T-helper 1 cell treated with Interleukin-12 subunit alpha and Interleukin-12 subunit beta and Interleukin-4 antibody, amounts not matched to agents 30 μg/mL and 1 μg/mL, for 36 hours (primary cell): ENCODE measurements around the gene PLEKHA8.

ENCODE experiments used
- H3K27ac Mint-ChIP-seq: one replicate; pipeline ENCODE4 v1.8.0; 2021; ENCODE audit warnings: mild to moderate bottlenecking, mixed read lengths
- H3K27me3 Mint-ChIP-seq: one replicate; pipeline ENCODE4 v1.8.0; 2021; ENCODE audit warnings: low read depth, mixed read lengths
- H3K36me3 Mint-ChIP-seq: one replicate; pipeline ENCODE4 v1.8.0; 2021; ENCODE audit warnings: low read depth, mixed read lengths
- H3K4me1 Mint-ChIP-seq: one replicate; pipeline ENCODE4 v1.8.0; 2021; ENCODE audit warnings: low read depth, mixed read lengths
- H3K4me3 Mint-ChIP-seq: one replicate; pipeline ENCODE4 v1.8.0; 2021; ENCODE audit warnings: mild to moderate bottlenecking, moderate library complexity, mixed read lengths
- H3K9me3 Mint-ChIP-seq: one replicate; pipeline ENCODE4 v1.8.0; 2021; ENCODE audit warnings: mixed read lengths

PLEKHA8 gene

DNA sequence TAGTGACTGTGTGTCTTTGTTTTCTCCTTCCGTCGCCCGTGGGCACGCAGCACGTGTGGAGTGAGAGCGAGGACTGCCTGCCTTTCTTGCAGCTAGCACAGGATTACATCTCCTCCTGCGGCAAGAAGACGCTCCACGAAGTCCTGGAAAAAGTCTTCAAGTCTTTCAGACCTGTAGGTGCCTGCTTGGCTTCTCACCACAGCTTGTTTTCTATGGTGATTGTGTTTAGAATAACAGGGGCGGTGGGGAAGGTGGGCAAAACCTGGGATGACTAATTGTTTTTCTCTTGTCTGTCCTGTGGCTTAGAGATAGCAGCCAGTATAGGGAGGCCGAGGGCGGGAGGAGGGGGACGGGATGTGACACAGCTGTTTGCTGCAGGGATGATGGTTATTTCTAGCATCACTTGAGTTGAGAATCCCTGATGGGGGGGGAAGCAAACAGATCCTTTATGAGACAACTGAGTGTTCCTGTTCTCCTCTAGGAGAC is 118.0 kb downstream of the PLEKHA8 start:
- Mint-ChIP-seq H3K4me3 (no peak overlapping the region), H3K27me3 (no peaks in the 10 kb centered on the region), H3K27ac (no peak overlapping the region), H3K9me3 (no peaks in the 10 kb centered on the region), H3K36me3 (no peaks in the 10 kb centered on the region), H3K4me1 (peaks cover 6% of the 10 kb centered on the region)

GRCh38 chr7:30147223-30147622 is 119.0 kb downstream of the PLEKHA8 start:
- no peaks in the 10 kb centered on the region for H3K9me3 Mint-ChIP-seq
- no peaks in the 10 kb centered on the region for H3K36me3 Mint-ChIP-seq
- no peak overlapping the region for H3K4me3 Mint-ChIP-seq
- H3K4me1 Mint-ChIP-seq, result peaks cover 6% of the 10 kb centered on the region
- no peak overlapping the region for H3K27ac Mint-ChIP-seq
- no peaks in the 10 kb centered on the region for H3K27me3 Mint-ChIP-seq

GRCh38 chr7:30147785-30148184 is 119.6 kb downstream of the PLEKHA8 start:
- Mint-ChIP-seq H3K27me3 (no peaks in the 10 kb centered on the region), H3K9me3 (no peaks in the 10 kb centered on the region), H3K36me3 (no peaks in the 10 kb centered on the region), H3K4me3 (no peak overlapping the region), H3K27ac (no peak overlapping the region), H3K4me1 (peaks cover 6% of the 10 kb centered on the region)

- Mint-ChIP-seq H3K27me3 (no peaks in the 10 kb centered on the region), H3K9me3 (no peaks in the 10 kb centered on the region)
Observed at GRCh38 chr7:30148426-30148825, 120.2 kb downstream of the PLEKHA8 start.

DNA sequence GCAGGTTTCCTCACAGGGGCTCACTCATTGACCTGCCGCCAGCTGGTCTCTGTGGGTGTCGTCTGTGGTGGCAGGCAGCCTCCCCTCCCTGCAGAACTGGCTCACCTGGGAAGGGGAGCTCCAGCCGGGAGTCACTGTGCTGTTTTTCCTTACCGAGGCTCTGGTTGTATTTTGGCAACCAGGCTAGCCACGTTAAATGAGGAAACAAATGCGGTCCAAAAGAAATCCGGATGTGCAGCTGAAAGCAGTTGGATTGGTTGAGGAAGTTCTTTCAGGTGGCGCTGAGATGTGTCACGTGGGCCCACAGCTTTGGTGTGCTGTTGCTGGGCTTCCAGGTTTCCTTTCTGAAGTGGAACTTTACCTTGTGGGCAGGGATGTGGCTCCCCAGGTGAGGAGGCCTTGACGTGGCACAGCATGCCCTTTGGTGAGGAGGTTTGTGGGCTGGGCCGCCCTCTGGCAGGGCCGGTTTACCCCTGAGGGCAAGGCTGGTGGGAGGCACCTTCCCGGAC is 120.8 kb downstream of the PLEKHA8 start:
- H3K4me1 Mint-ChIP-seq, result peaks cover 6% of the 10 kb centered on the region
- no peaks in the 10 kb centered on the region for H3K27me3 Mint-ChIP-seq
- no peak overlapping the region for H3K4me3 Mint-ChIP-seq
- H3K36me3 Mint-ChIP-seq, result no peaks in the 10 kb centered on the region
- no peaks in the 10 kb centered on the region for H3K9me3 Mint-ChIP-seq
- peak overlapping the region; percentile 4 for H3K27ac Mint-ChIP-seq

More at GRCh38 chr7:30148426-30148825, 120.2 kb downstream of the PLEKHA8 start:
- Mint-ChIP-seq H3K4me3 (no peak overlapping the region), H3K27ac (no peak overlapping the region), H3K36me3 (no peaks in the 10 kb centered on the region), H3K4me1 (peaks cover 6% of the 10 kb centered on the region)

DNA sequence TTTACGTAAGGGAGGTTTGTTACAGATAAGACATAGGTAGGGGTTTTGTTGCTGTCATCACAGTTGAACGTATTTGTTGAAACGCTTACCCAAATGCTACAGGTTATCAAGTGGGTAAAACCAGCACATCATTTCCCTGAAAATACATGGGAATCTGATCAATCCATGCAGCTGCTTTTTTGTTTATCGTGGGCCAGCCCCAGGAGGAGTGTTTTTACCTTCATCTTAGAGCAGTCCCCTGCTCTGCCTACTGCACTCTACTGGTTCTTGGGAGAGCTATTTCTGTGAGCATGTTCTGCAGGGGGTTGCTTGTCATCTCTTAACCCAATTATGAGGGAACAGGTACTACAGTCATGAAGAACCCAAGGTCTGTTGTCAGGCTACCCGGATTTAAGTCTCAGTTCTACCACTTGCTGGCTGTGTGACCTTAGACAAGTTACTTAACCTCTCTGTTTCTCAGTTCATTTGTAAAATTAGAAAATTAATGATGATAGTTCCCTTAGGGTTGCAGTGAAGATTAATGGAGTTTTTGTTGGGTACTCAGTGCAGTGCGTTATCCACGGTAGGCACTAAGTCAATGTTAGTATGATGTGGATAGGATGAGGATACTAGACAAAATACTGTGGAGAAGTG is 121.5 kb downstream of the PLEKHA8 start:
- no peak overlapping the region for H3K4me3 Mint-ChIP-seq
- peaks cover 6% of the 10 kb centered on the region for H3K4me1 Mint-ChIP-seq

DNA sequence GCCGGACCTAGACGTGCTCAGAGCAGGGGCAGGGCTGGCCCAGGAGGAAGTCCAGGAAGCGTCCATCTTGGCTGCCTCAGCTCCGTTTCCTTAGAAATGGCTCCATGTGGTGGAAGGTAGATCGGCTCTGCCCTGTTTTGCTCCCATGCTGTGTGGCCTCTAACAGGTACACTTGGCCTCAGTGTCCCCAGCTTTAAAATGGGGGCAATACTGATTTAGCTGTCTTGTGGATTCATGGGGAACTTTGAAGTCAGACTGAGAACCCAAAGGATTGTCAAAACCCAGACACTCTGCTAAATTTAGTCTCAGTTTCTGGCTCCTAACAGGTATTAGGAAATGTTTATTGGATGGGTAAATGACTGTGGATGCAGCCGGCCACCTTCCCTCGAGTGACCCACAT is 122.5 kb downstream of the PLEKHA8 start:
- peaks cover 6% of the 10 kb centered on the region for H3K4me1 Mint-ChIP-seq
- H3K27me3 Mint-ChIP-seq, result no peaks in the 10 kb centered on the region
- H3K4me3 Mint-ChIP-seq, result no peak overlapping the region
- H3K9me3 Mint-ChIP-seq, result no peaks in the 10 kb centered on the region
- H3K27ac Mint-ChIP-seq, result no peak overlapping the region
- H3K36me3 Mint-ChIP-seq, result no peaks in the 10 kb centered on the region

More for the DNA sequence above, 121.5 kb downstream of the PLEKHA8 start:
- no peaks in the 10 kb centered on the region for H3K9me3 Mint-ChIP-seq
- no peaks in the 10 kb centered on the region for H3K27me3 Mint-ChIP-seq
- H3K36me3 Mint-ChIP-seq, result no peaks in the 10 kb centered on the region
- H3K27ac Mint-ChIP-seq, result no peak overlapping the region

- no peak overlapping the region for H3K27ac Mint-ChIP-seq
- peaks cover 10% of the 10 kb centered on the region for H3K4me1 Mint-ChIP-seq
- H3K4me3 Mint-ChIP-seq, result no peak overlapping the region
- H3K27me3 Mint-ChIP-seq, result no peaks in the 10 kb centered on the region
- H3K9me3 Mint-ChIP-seq, result no peaks in the 10 kb centered on the region
- no peaks in the 10 kb centered on the region for H3K36me3 Mint-ChIP-seq
Observed at GRCh38 chr7:30154111-30154587, 125.9 kb downstream of the PLEKHA8 start.

DNA sequence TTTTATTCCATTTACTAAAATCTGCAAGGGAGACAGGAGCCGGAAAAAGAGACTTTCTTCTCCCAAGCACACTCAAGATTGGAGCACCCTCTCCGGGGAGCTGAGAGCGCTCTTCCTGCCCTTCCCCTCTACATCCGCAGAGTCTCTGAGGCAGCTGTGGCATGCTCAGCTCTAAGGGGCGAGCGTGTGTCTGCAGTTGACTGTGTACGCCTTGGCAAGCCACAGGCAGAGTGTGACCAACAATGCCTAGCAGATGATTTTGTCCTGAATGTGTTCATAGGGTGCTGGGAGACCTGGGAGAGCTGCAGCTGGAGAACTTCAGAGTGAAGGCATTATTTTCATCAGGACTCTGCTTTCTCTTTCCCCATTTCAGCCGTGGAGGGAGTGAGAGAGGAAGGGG is 127.3 kb downstream of the PLEKHA8 start:
- H3K36me3 Mint-ChIP-seq, result no peaks in the 10 kb centered on the region
- H3K27me3 Mint-ChIP-seq, result no peaks in the 10 kb centered on the region
- no peaks in the 10 kb centered on the region for H3K9me3 Mint-ChIP-seq
- no peak overlapping the region for H3K4me3 Mint-ChIP-seq
- H3K4me1 Mint-ChIP-seq, result peaks cover 17% of the 10 kb centered on the region
- no peak overlapping the region for H3K27ac Mint-ChIP-seq

DNA sequence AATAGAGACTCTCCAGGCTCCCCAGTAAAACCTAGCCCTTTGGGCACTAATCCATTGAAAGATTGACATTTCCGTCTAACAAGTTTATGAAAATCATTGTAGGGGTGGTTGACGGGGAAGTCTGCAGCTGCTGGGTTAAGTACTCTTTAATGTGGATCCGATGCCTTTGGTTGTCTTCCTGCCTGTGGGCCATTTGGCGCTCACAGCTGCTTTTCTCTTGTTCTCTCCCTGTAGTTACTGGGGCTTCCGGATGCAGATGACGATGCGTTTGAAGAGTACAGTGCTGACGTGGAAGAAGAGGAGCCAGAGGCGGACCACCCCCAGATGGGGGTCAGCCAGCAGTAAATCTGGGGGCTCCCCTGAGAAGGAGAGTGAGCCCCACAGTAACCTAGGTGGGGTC is 129.0 kb downstream of the PLEKHA8 start:
- H3K27ac Mint-ChIP-seq, result peak overlapping the region; percentile 43
- H3K9me3 Mint-ChIP-seq, result no peaks in the 10 kb centered on the region
- no peaks in the 10 kb centered on the region for H3K27me3 Mint-ChIP-seq
- no peaks in the 10 kb centered on the region for H3K36me3 Mint-ChIP-seq
- peaks cover 22% of the 10 kb centered on the region for H3K4me1 Mint-ChIP-seq
- no peak overlapping the region for H3K4me3 Mint-ChIP-seq

DNA sequence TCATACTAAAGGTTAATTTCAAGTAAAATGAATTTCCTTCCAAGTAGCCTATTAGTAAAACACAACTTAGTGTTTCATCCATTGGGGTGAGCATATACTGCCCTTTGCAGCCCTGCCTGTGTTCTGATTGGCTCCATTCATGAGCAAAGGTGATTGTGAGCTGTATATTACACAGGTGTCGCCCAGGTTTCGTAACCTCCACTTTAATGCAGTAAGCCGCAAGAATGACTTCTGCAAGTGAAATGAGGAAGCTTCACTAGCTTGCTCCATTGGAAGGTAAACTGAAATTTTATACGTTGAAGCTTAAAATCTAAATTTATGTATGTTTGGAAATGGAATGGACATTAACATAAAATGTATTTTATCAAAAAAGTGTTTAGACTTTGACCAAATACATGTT is 131.0 kb downstream of the PLEKHA8 start:
- Mint-ChIP-seq H3K9me3 (no peaks in the 10 kb centered on the region), H3K27ac (no peak overlapping the region), H3K36me3 (no peaks in the 10 kb centered on the region), H3K27me3 (no peaks in the 10 kb centered on the region), H3K4me3 (no peak overlapping the region), H3K4me1 (peaks cover 38% of the 10 kb centered on the region)

DNA sequence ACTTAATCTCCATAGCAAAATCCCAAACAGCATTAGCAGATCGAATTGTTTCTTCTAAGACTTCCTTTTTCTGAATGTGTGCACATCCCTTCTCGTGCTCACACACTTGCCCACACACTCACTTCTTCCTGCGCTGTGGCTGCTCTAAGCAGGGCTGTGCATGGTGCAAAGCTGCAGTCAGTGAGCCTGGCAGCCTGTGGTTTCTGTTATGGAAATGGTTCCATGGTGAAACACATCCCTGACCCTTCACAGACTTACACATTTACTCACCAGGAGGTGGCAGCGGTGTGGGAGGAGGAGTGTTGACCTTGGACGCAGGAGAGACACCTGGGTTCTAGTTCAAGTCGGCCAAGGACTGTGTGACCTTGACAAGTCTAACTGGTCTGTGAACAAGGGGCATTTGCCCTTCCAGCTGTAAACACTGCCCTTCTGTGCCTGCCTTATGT is 131.5 kb downstream of the PLEKHA8 start:
- Mint-ChIP-seq H3K9me3 (no peaks in the 10 kb centered on the region), H3K27ac (no peak overlapping the region), H3K4me3 (no peak overlapping the region), H3K36me3 (no peaks in the 10 kb centered on the region), H3K4me1 (peaks cover 38% of the 10 kb centered on the region), H3K27me3 (no peaks in the 10 kb centered on the region)

DNA sequence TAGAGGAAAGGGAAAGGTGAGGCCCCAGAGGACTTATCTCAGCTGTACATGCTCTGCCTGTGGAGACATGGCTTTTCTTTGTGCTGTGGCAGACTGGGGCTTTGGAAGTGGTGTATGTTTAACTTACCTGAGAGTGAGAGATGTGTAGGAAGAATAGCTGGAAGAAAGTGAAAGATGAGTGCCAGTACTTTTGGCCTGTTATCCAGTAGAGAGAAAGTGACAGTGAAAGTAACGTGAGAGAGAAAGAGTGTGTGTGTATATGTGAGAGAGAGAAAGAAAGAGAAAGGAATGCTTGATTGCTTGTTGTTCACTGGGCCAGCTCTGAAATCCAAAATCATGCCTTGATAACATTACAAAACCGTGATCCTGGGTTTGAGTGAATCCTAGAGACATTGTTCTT is 132.1 kb downstream of the PLEKHA8 start:
- no peaks in the 10 kb centered on the region for H3K36me3 Mint-ChIP-seq
- peaks cover 38% of the 10 kb centered on the region for H3K4me1 Mint-ChIP-seq
- no peak overlapping the region for H3K27ac Mint-ChIP-seq
- no peaks in the 10 kb centered on the region for H3K27me3 Mint-ChIP-seq
- H3K9me3 Mint-ChIP-seq, result no peaks in the 10 kb centered on the region
- no peak overlapping the region for H3K4me3 Mint-ChIP-seq

GRCh38 chr7:30162133-30162532 is 133.9 kb downstream of the PLEKHA8 start:
- Mint-ChIP-seq H3K4me1 (peaks cover 36% of the 10 kb centered on the region), H3K36me3 (no peaks in the 10 kb centered on the region), H3K4me3 (peak overlapping the region; percentile 4), H3K9me3 (no peaks in the 10 kb centered on the region), H3K27ac (peak overlapping the region; percentile 72), H3K27me3 (peaks cover 3% of the 10 kb centered on the region)

GRCh38 chr7:30162622-30163124 is 134.5 kb downstream of the PLEKHA8 start:
- no peaks in the 10 kb centered on the region for H3K9me3 Mint-ChIP-seq
- peaks cover 33% of the 10 kb centered on the region for H3K4me1 Mint-ChIP-seq
- H3K4me3 Mint-ChIP-seq, result peak overlapping the region; percentile 35
- H3K27me3 Mint-ChIP-seq, result peaks cover 5% of the 10 kb centered on the region
- H3K36me3 Mint-ChIP-seq, result no peaks in the 10 kb centered on the region
- peak overlapping the region; percentile 72 for H3K27ac Mint-ChIP-seq
